ENCODE measurements around the gene TRIB2.

TRIB2 gene

GRCh38 chr2:12716032-12716281 lies 779 bp upstream of the TRIB2 start:
- no peaks in the 10 kb centered on the region for H3K27me3 ChIP-seq (ENCODE audit: control insufficient read depth, insufficient read depth, low read length)
- peak overlapping the region; percentile 94 for H3K9ac ChIP-seq (ENCODE audit: low read length)
- H3K4me1 ChIP-seq (ENCODE audit: control insufficient read depth, insufficient read depth, low read length), result peaks cover 22% of the 10 kb centered on the region
- H3K36me3 ChIP-seq (ENCODE audit: control insufficient read depth, insufficient read depth, low read length), result no peaks in the 10 kb centered on the region
- H3K9me3 ChIP-seq (ENCODE audit: control insufficient read depth, low read length), result no peaks in the 10 kb centered on the region
- H3K4me3 ChIP-seq (ENCODE audit: low read length), result peak overlapping the region; percentile 96

GRCh38 chr2:12717191-12718014 lies 667 bp downstream of the TRIB2 start:
- Histone ChIP-seq H3K36me3 (ENCODE audit: control insufficient read depth, insufficient read depth, low read length) (no peaks in the 10 kb centered on the region), H3K27me3 (ENCODE audit: control insufficient read depth, insufficient read depth, low read length) (no peaks in the 10 kb centered on the region), H3K4me3 (ENCODE audit: low read length) (peak overlapping the region; percentile 75), H3K9me3 (ENCODE audit: control insufficient read depth, low read length) (no peaks in the 10 kb centered on the region), H3K4me1 (ENCODE audit: control insufficient read depth, insufficient read depth, low read length) (peaks cover 32% of the 10 kb centered on the region), H3K9ac (ENCODE audit: low read length) (peak overlapping the region; percentile 89)

- Histone ChIP-seq H3K36me3 (ENCODE audit: control insufficient read depth, insufficient read depth, low read length) (no peaks in the 10 kb centered on the region), H3K9me3 (ENCODE audit: control insufficient read depth, low read length) (no peaks in the 10 kb centered on the region), H3K9ac (ENCODE audit: low read length) (peak overlapping the region; percentile 89), H3K4me1 (ENCODE audit: control insufficient read depth, insufficient read depth, low read length) (peaks cover 32% of the 10 kb centered on the region), H3K27me3 (ENCODE audit: control insufficient read depth, insufficient read depth, low read length) (no peaks in the 10 kb centered on the region), H3K4me3 (ENCODE audit: low read length) (peak overlapping the region; percentile 75)
Observed at GRCh38 chr2:12718015-12718671, 1.4 kb downstream of the TRIB2 start.

- Histone ChIP-seq H3K9ac (ENCODE audit: low read length) (peak overlapping the region; percentile 89), H3K4me3 (ENCODE audit: low read length) (peak overlapping the region; percentile 75), H3K36me3 (ENCODE audit: control insufficient read depth, insufficient read depth, low read length) (no peaks in the 10 kb centered on the region), H3K9me3 (ENCODE audit: control insufficient read depth, low read length) (no peaks in the 10 kb centered on the region), H3K27me3 (ENCODE audit: control insufficient read depth, insufficient read depth, low read length) (no peaks in the 10 kb centered on the region), H3K4me1 (ENCODE audit: control insufficient read depth, insufficient read depth, low read length) (peaks cover 32% of the 10 kb centered on the region)
Observed at GRCh38 chr2:12718711-12719399, 2.1 kb downstream of the TRIB2 start.

- Histone ChIP-seq H3K4me1 (ENCODE audit: control insufficient read depth, insufficient read depth, low read length) (peaks cover 28% of the 10 kb centered on the region), H3K36me3 (ENCODE audit: control insufficient read depth, insufficient read depth, low read length) (no peaks in the 10 kb centered on the region), H3K9ac (ENCODE audit: low read length) (peak overlapping the region; percentile 89), H3K9me3 (ENCODE audit: control insufficient read depth, low read length) (no peaks in the 10 kb centered on the region), H3K4me3 (ENCODE audit: low read length) (peak overlapping the region; percentile 75), H3K27me3 (ENCODE audit: control insufficient read depth, insufficient read depth, low read length) (no peaks in the 10 kb centered on the region)
Observed at GRCh38 chr2:12719400-12720277, 2.9 kb downstream of the TRIB2 start.

GRCh38 chr2:12720278-12720620 lies 3.5 kb downstream of the TRIB2 start:
- Histone ChIP-seq H3K4me3 (ENCODE audit: low read length) (no peak overlapping the region), H3K9ac (ENCODE audit: low read length) (no peak overlapping the region), H3K9me3 (ENCODE audit: control insufficient read depth, low read length) (no peaks in the 10 kb centered on the region), H3K27me3 (ENCODE audit: control insufficient read depth, insufficient read depth, low read length) (no peaks in the 10 kb centered on the region), H3K36me3 (ENCODE audit: control insufficient read depth, insufficient read depth, low read length) (no peaks in the 10 kb centered on the region), H3K4me1 (ENCODE audit: control insufficient read depth, insufficient read depth, low read length) (peaks cover 27% of the 10 kb centered on the region)

GRCh38 chr2:12720754-12721378 lies 4.1 kb downstream of the TRIB2 start:
- no peaks in the 10 kb centered on the region for H3K27me3 ChIP-seq (ENCODE audit: control insufficient read depth, insufficient read depth, low read length)
- no peaks in the 10 kb centered on the region for H3K9me3 ChIP-seq (ENCODE audit: control insufficient read depth, low read length)
- no peak overlapping the region for H3K4me3 ChIP-seq (ENCODE audit: low read length)
- no peak overlapping the region for H3K9ac ChIP-seq (ENCODE audit: low read length)
- H3K36me3 ChIP-seq (ENCODE audit: control insufficient read depth, insufficient read depth, low read length), result no peaks in the 10 kb centered on the region
- peaks cover 28% of the 10 kb centered on the region for H3K4me1 ChIP-seq (ENCODE audit: control insufficient read depth, insufficient read depth, low read length)

GRCh38 chr2:12721566-12722446 lies 5.1 kb downstream of the TRIB2 start:
- Histone ChIP-seq H3K9me3 (ENCODE audit: control insufficient read depth, low read length) (no peaks in the 10 kb centered on the region), H3K27me3 (ENCODE audit: control insufficient read depth, insufficient read depth, low read length) (no peaks in the 10 kb centered on the region), H3K9ac (ENCODE audit: low read length) (no peak overlapping the region), H3K4me3 (ENCODE audit: low read length) (no peak overlapping the region), H3K36me3 (ENCODE audit: control insufficient read depth, insufficient read depth, low read length) (no peaks in the 10 kb centered on the region), H3K4me1 (ENCODE audit: control insufficient read depth, insufficient read depth, low read length) (peaks cover 37% of the 10 kb centered on the region)

GRCh38 chr2:12722447-12723316 lies 5.9 kb downstream of the TRIB2 start:
- no peak overlapping the region for H3K9ac ChIP-seq (ENCODE audit: low read length)
- no peak overlapping the region for H3K4me3 ChIP-seq (ENCODE audit: low read length)
- no peaks in the 10 kb centered on the region for H3K27me3 ChIP-seq (ENCODE audit: control insufficient read depth, insufficient read depth, low read length)
- no peaks in the 10 kb centered on the region for H3K9me3 ChIP-seq (ENCODE audit: control insufficient read depth, low read length)
- H3K4me1 ChIP-seq (ENCODE audit: control insufficient read depth, insufficient read depth, low read length), result peaks cover 46% of the 10 kb centered on the region
- H3K36me3 ChIP-seq (ENCODE audit: control insufficient read depth, insufficient read depth, low read length), result no peaks in the 10 kb centered on the region

GRCh38 chr2:12723736-12724463 lies 7.2 kb downstream of the TRIB2 start:
- peaks cover 56% of the 10 kb centered on the region for H3K4me1 ChIP-seq (ENCODE audit: control insufficient read depth, insufficient read depth, low read length)
- H3K9ac ChIP-seq (ENCODE audit: low read length), result no peak overlapping the region
- H3K4me3 ChIP-seq (ENCODE audit: low read length), result no peak overlapping the region
- H3K36me3 ChIP-seq (ENCODE audit: control insufficient read depth, insufficient read depth, low read length), result no peaks in the 10 kb centered on the region
- H3K9me3 ChIP-seq (ENCODE audit: control insufficient read depth, low read length), result no peaks in the 10 kb centered on the region
- H3K27me3 ChIP-seq (ENCODE audit: control insufficient read depth, insufficient read depth, low read length), result no peaks in the 10 kb centered on the region

All from mucosa of stomach (tissue), 1 donor.